WTC11 (cell line): ENCODE measurements around the gene RNF145. TPM values are rescaled to one million over a fixed set of nuclear protein-coding genes. Genes with fewer than 3 reads are reported as not detected.

Experiments
- ATAC-seq: fragments of 200-7000 bp; cut with Tn5 transposase; 2 replicates; pipeline ENCODE4 v1.10.0; 2021; ENCODE audit warnings: mild to moderate bottlenecking, moderate library complexity
- CTCF ChIA-PET: fragments of 300-600 bp; sonication (Branson Sonifier 250); formaldehyde crosslinking; loops from one replicate; lab custom pipeline; 2021; ENCODE audit warnings: antibody characterized with exemption; lab: Charles Lee
- POLR2A ChIA-PET: fragments of 350-600 bp; sonication (Branson Sonifier 250); formaldehyde crosslinking; loops from one replicate; lab custom pipeline; 2021; ENCODE audit warnings: antibody characterized with exemption; lab: Charles Lee
- DNase-seq: peaks from one replicate; pipeline ENCODE4 v3.0.0; 2021; ENCODE audit warnings: low spot score
- H3K27ac Mint-ChIP-seq: 2 replicates; pipeline ENCODE4 v1.8.0; 2021; ENCODE audit warnings: mixed read lengths
- H3K27me3 Mint-ChIP-seq: 2 replicates; pipeline ENCODE4 v1.8.0; 2021; ENCODE audit warnings: low read depth, mild to moderate bottlenecking, moderate library complexity, mixed read lengths
- H3K36me3 Mint-ChIP-seq: 2 replicates; pipeline ENCODE4 v1.8.0; 2021; ENCODE audit warnings: mixed read lengths
- H3K4me1 Mint-ChIP-seq: 2 replicates; pipeline ENCODE4 v1.8.0; 2022; ENCODE audit warnings: mixed read lengths
- H3K4me3 Mint-ChIP-seq: 2 replicates; pipeline ENCODE4 v1.8.0; 2021; ENCODE audit warnings: mild to moderate bottlenecking, moderate library complexity, mixed read lengths
- H3K9me3 Mint-ChIP-seq: 2 replicates; pipeline ENCODE4 v1.8.0; 2021; ENCODE audit warnings: mixed read lengths
- AR ChIP-seq: fragments of 250-450 bp; sonication (Bioruptor Pico); IDR thresholded peaks from 2 replicates; pipeline ENCODE4 v1.9.0; 2021; ENCODE audit warnings: mild to moderate bottlenecking
- CTCF ChIP-seq: fragments of 200-600 bp; IDR thresholded peaks from 2 replicates; pipeline ENCODE4 v1.8.0; 2022; ENCODE audit warnings: antibody characterized with exemption
- FOXK1 ChIP-seq: sonication (generic); formaldehyde crosslinking; IDR thresholded peaks from 2 replicates; pipeline ENCODE4 v1.8.0; 2022; ENCODE audit warnings: mild to moderate bottlenecking, moderate library complexity, missing genetic modification reagents
- GRHL2 ChIP-seq: fragments of 250-450 bp; sonication (Bioruptor Pico); IDR thresholded peaks from 2 replicates; pipeline ENCODE4 v1.8.0; 2022; ENCODE audit warnings: mild to moderate bottlenecking, moderate library complexity; ENCODE audit not compliant: insufficient replicate concordance, severe bottlenecking
- IRF1 ChIP-seq: sonication (generic); formaldehyde crosslinking; IDR thresholded peaks from 2 replicates; pipeline ENCODE4 v1.8.0; 2023; ENCODE audit warnings: missing genetic modification reagents
- RORB ChIP-seq: fragments of 250-450 bp; sonication (Bioruptor Pico); IDR thresholded peaks from 2 replicates; pipeline ENCODE4 v1.9.0; 2021; ENCODE audit warnings: mild to moderate bottlenecking
- SMAD3 ChIP-seq: sonication (generic); formaldehyde crosslinking; IDR thresholded peaks from 2 replicates; pipeline ENCODE4 v1.8.0; 2022; ENCODE audit warnings: missing genetic modification reagents, mild to moderate bottlenecking, borderline replicate concordance
- TEAD4 ChIP-seq: sonication (generic); formaldehyde crosslinking; IDR thresholded peaks from 2 replicates; pipeline ENCODE4 v1.8.0; 2022; ENCODE audit warnings: mild to moderate bottlenecking, missing genetic modification reagents
- ZNF281 ChIP-seq: sonication (generic); formaldehyde crosslinking; IDR thresholded peaks from 2 replicates; pipeline ENCODE4 v1.8.0; 2023; ENCODE audit warnings: mild to moderate bottlenecking, missing genetic modification reagents
- ZNF317 ChIP-seq: sonication (generic); formaldehyde crosslinking; IDR thresholded peaks from 2 replicates; pipeline ENCODE4 v1.8.1; 2023; ENCODE audit warnings: low read depth, mild to moderate bottlenecking, moderate library complexity, missing genetic modification reagents, borderline replicate concordance
- ZNF416 ChIP-seq: fragments of 250-450 bp; sonication (Bioruptor Pico); IDR thresholded peaks from 2 replicates; pipeline ENCODE4 v1.9.0; 2021; ENCODE audit warnings: mild to moderate bottlenecking, inconsistent platforms
- ZSCAN18 ChIP-seq: fragments of 250-450 bp; sonication (Bioruptor Pico); IDR thresholded peaks from 2 replicates; pipeline ENCODE4 v2.1.2; 2022; ENCODE audit warnings: mild to moderate bottlenecking, moderate library complexity
- total RNA-seq: library from RNA; stranded (reverse); gene quantifications from 3 replicates; pipeline ENCODE4 v1.2.3, GENCODE V29; 2021

The RNF145 gene
- total RNA-seq, 1 experiment from 2014 or later, result 76.8 TPM

- no peak for TF ChIP-seq RORB
- no peak for TF ChIP-seq TEAD4 (CRISPR knock-in tag)
These were observed 85.7 kb downstream of the RNF145 start (continued) for GRCh38 chr5:159123700-159124099.

- Mint-ChIP-seq H3K4me3 (no peak overlapping the region), H3K9me3 (peaks cover 44% of the 10 kb centered on the region), H3K27ac (no peak overlapping the region), H3K27me3 (0 out of 2 replicates have a peak, but pooled peaks cover 2% of the 10 kb centered on the region), H3K4me1 (no peaks in the 10 kb centered on the region), H3K36me3 (peaks cover 3% of the 10 kb centered on the region; the same call in 1 of the 2 replicates)
- ATAC-seq, result no peak
- POLR2A ChIA-PET, result no interaction called here
- CTCF ChIA-PET, result no interaction called here
- DNase-seq, result no peak
- TF ChIP-seq SMAD3 (CRISPR knock-in tag) (no peak), FOXK1 (CRISPR knock-in tag) (no peak), GRHL2 (CRISPR knock-in tag) (no peak), IRF1 (CRISPR knock-in tag) (no peak), AR (no peak), CTCF (no peak)
These were observed 86.2 kb downstream of the RNF145 start for GRCh38 chr5:159123189-159123588.

- Mint-ChIP-seq H3K9me3 (peaks cover 41% of the 10 kb centered on the region), H3K4me1 (no peaks in the 10 kb centered on the region), H3K27me3 (0 out of 2 replicates have a peak, but pooled peaks cover 2% of the 10 kb centered on the region), H3K4me3 (no peak overlapping the region), H3K36me3 (peaks cover 3% of the 10 kb centered on the region; the same call in 1 of the 2 replicates), H3K27ac (no peak overlapping the region)
- CTCF ChIA-PET, result no interaction called here
- no peak for TF ChIP-seq ZSCAN18
- no peak for TF ChIP-seq GRHL2 (CRISPR knock-in tag)
- TF ChIP-seq ZNF317 (CRISPR knock-in tag), result no peak
- no peak for TF ChIP-seq ZNF281 (CRISPR knock-in tag)
- TF ChIP-seq ZNF416 (CRISPR knock-in tag), result no peak
- no peak for DNase-seq
- ATAC-seq, result no peak
- POLR2A ChIA-PET, result no interaction called here
These were observed 88.3 kb downstream of the RNF145 start for GRCh38 chr5:159121061-159121460.
